ENCODE results near the gene CCN2.

CCN2 gene

GRCh38 chr6:131967948-131968347, 16.8 kb upstream of the CCN2 start:
- no peak overlapping the region for H3K27ac ChIP-seq
- TF ChIP-seq ZFX (IDR thresholded peaks at IDR 0.05; ENCODE audit: borderline replicate concordance), result no peak
- TF ChIP-seq CTCF (IDR thresholded peaks at IDR 0.05), result no peak

GRCh38 chr6:131966443-131966842, 15.3 kb upstream of the CCN2 start:
- H3K27ac ChIP-seq, result no peak overlapping the region
- no peak for TF ChIP-seq ZFX (IDR thresholded peaks at IDR 0.05; ENCODE audit: borderline replicate concordance)
- TF ChIP-seq CTCF (IDR thresholded peaks at IDR 0.05), result no peak

GRCh38 chr6:131963063-131963462, 11.9 kb upstream of the CCN2 start:
- no peak for TF ChIP-seq ZFX (IDR thresholded peaks at IDR 0.05; ENCODE audit: borderline replicate concordance)
- no peak overlapping the region for H3K27ac ChIP-seq

GRCh38 chr6:131960371-131961133, 9.4 kb upstream of the CCN2 start:
- TF ChIP-seq CTCF (IDR thresholded peaks at IDR 0.05) (peak; percentile 12; the same call in 1 of the 2 replicates), ZFX (IDR thresholded peaks at IDR 0.05; ENCODE audit: borderline replicate concordance) (no peak)
- peak overlapping the region; percentile 89; the same call in 1 of the 2 replicates for H3K27ac ChIP-seq

- peak overlapping the region; percentile 89 for H3K27ac ChIP-seq
- TF ChIP-seq CTCF (IDR thresholded peaks at IDR 0.05) (no peak), ZFX (IDR thresholded peaks at IDR 0.05; ENCODE audit: borderline replicate concordance) (no peak)
Observed at GRCh38 chr6:131958542-131959470, 7.6 kb upstream of the CCN2 start.

- no peak for TF ChIP-seq CTCF (IDR thresholded peaks at IDR 0.05)
- TF ChIP-seq ZFX (IDR thresholded peaks at IDR 0.05; ENCODE audit: borderline replicate concordance), result no peak
- H3K27ac ChIP-seq, result peak overlapping the region; percentile 89
Observed at GRCh38 chr6:131958095-131958494, 6.9 kb upstream of the CCN2 start.

GRCh38 chr6:131955876-131956275, 4.7 kb upstream of the CCN2 start:
- TF ChIP-seq ZFX (IDR thresholded peaks at IDR 0.05; ENCODE audit: borderline replicate concordance) (no peak), CTCF (IDR thresholded peaks at IDR 0.05) (peak; percentile 12; the same call in 1 of the 2 replicates)
- H3K27ac ChIP-seq, result peak overlapping the region; percentile 74
